PFSK-1 (cell line): ENCODE measurements around the gene IGF1R. TPM values are rescaled to one million over a fixed set of nuclear protein-coding genes. Genes with fewer than 3 reads are reported as not detected.

Experiments used
- FOXP2 ChIP-seq: optimal IDR thresholded peaks from 2 replicates; pipeline ENCODE3; 2011; ENCODE audit warnings: borderline replicate concordance, control low read depth, inconsistent platforms; ENCODE audit not compliant: insufficient read depth; ENCODE audit errors: extremely low read length, extremely low read depth
- POLR2AphosphoS5 ChIP-seq: IDR thresholded peaks from 2 replicates; pipeline ENCODE4 v1.6.1; 2012; ENCODE audit warnings: low read depth, mild to moderate bottlenecking, control low read depth, low read length, moderate library complexity
- SIN3A ChIP-seq: IDR thresholded peaks from 2 replicates; pipeline ENCODE4 v1.6.1; 2012; ENCODE audit warnings: mild to moderate bottlenecking, low read length, moderate library complexity, borderline replicate concordance; ENCODE audit not compliant: insufficient read depth
- TAF1 ChIP-seq: IDR thresholded peaks from 2 replicates; pipeline ENCODE4 v1.6.1; 2012; ENCODE audit warnings: low read length, control low read depth, borderline replicate concordance; ENCODE audit not compliant: insufficient read depth
- polyA plus RNA-seq: library from polyadenylated mRNA; unstranded; fragments of >200 nt; gene quantifications from one replicate; pipeline ENCODE4 v1.2.1, GENCODE V29; 2012; ENCODE audit warnings: low read depth, missing spikeins; ENCODE audit not compliant: insufficient read length
- TF ChIP-seq, protein P1 (sequence below), 2 experiments: IDR thresholded peaks; 2 replicates each; pipeline versions ENCODE4 v1.6.1 to v1.8.0; 2011 to 2012; ENCODE audit warnings: low read depth in 2 of 2, low read length in 2 of 2, control low read depth in 1 of 2, inconsistent platforms in 1 of 2, mild to moderate bottlenecking in 1 of 2, moderate library complexity in 1 of 2; ENCODE audit not compliant: insufficient read depth in 1 of 2

Gene IGF1R
- 37.4 TPM for polyA plus RNA-seq

DNA sequence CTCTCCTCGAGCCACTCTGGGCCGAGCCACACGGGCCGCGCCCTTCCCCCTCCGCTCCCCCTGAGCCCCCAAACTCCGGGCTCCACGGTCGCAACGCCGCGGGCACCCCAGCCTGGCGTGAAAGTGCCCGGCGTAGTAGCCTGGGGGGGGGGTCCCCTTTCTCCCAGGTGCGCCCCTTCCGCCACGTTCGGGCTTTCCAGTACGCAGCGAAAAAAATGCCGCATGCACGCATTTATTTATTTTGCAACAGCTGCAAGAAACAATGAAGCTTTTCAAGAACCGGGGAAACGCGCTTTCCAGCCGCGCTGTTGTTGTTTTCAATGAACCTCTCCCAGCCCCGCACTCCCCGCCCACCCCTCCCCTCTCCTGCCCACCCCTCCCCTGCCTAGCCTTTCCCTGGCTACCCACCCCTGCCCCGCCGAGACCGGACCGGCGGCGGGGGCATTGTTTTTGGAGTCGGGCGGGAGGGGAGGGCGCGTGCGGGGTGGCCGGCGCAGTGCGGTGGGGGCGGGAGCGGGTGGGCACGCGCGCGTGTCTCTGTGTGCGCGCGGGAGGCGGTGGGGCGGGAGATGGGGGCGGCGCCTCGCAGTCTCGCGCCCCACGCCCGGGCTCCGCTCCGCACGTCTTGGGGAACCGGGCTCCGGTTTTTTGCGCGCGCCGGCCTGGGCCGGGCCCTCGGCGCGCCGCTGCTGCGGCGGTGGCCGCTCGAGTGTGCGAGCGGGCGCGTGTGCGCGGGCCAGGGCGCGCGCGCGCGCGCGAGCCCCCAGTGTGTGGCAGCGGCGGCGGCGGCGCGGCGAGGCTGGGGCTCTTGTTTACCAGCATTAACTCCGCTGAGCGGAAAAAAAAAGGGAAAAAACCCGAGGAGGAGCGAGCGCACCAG lies at the start of gene IGF1R:
IGF1R (plus strand) TSS at position 766 of the 880 bp plus-strand sequence. CDS start 1,043 bp downstream, outside the sequence.
- 0 out of 2 replicates have a peak, but pooled peaks have one; percentile 21 for TF ChIP-seq SIN3A
- TF ChIP-seq, protein P1, sequence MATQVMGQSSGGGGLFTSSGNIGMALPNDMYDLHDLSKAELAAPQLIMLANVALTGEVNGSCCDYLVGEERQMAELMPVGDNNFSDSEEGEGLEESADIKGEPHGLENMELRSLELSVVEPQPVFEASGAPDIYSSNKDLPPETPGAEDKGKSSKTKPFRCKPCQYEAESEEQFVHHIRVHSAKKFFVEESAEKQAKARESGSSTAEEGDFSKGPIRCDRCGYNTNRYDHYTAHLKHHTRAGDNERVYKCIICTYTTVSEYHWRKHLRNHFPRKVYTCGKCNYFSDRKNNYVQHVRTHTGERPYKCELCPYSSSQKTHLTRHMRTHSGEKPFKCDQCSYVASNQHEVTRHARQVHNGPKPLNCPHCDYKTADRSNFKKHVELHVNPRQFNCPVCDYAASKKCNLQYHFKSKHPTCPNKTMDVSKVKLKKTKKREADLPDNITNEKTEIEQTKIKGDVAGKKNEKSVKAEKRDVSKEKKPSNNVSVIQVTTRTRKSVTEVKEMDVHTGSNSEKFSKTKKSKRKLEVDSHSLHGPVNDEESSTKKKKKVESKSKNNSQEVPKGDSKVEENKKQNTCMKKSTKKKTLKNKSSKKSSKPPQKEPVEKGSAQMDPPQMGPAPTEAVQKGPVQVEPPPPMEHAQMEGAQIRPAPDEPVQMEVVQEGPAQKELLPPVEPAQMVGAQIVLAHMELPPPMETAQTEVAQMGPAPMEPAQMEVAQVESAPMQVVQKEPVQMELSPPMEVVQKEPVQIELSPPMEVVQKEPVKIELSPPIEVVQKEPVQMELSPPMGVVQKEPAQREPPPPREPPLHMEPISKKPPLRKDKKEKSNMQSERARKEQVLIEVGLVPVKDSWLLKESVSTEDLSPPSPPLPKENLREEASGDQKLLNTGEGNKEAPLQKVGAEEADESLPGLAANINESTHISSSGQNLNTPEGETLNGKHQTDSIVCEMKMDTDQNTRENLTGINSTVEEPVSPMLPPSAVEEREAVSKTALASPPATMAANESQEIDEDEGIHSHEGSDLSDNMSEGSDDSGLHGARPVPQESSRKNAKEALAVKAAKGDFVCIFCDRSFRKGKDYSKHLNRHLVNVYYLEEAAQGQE (IDR thresholded peaks at IDR 0.05; ENCODE audit: insufficient read depth in 1 of 2, low read depth in 2 of 2, low read length in 2 of 2): no peak
- TF ChIP-seq FOXP2: peak; percentile 88

DNA sequence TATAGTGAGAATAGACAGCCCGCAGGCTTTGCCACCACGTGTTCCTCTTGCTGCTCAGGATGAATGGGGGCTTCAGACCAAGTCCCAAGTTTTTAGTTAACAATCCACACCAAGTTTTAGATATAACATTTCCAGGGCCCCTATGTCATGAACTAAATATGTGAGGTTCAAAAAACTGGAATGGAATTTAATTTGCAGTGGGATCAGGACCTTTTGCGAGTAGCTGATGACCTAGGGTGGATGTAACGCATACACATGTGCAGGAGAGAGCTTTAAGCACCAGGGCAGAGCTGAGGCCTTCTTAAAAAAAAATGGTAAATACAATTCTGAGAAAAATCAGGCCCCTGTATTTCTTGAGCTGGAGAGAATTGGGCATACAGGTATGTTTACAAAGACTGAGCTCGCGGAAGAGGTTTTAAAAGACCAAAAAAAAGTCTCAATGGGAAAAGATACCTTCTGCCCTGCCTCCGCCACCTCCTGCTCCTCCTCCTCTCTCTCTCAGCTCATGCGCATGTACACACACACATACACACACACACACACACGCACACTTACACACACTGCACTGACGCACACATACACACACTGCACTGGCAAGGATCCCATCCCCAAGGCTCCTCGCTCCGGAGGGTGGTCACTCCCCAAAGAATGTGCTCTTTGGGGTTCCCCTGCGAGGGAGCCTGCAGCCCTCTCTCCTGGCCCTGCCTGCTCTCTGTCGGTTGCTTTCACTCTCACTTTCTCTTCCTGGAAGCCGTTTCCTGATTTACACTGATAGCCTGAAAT lies 48.2 kb upstream of the IGF1R start:
- peak; percentile 71 for TF ChIP-seq FOXP2
- TF ChIP-seq POLR2AphosphoS5: no peak

DNA sequence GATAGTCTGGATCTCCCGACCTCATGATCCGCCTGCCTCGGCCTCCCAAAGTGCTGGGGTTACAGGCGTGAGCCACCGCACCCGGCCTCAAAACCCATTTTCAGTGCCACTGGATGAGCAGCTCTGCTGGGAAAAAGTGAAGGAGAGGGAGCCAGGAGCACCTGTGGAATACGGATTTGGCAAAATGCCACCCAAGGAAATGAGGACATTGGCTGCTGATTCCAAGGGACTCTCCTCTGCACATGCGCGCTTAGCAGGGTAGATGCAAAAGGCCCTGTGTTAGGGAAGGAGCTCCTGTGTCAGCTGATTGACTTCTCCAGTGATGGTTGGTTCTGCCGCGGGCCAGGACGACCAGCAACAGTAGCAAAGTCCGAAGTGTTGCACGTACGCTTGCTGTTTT lies 43.4 kb upstream of the IGF1R start:
- TF ChIP-seq TAF1: no peak
- TF ChIP-seq SIN3A: no peak
- TF ChIP-seq FOXP2: no peak
- TF ChIP-seq, protein P1 (IDR thresholded peaks at IDR 0.05; ENCODE audit: insufficient read depth in 1 of 2, low read depth in 2 of 2, low read length in 2 of 2): no peak
- no peak for TF ChIP-seq POLR2AphosphoS5

DNA sequence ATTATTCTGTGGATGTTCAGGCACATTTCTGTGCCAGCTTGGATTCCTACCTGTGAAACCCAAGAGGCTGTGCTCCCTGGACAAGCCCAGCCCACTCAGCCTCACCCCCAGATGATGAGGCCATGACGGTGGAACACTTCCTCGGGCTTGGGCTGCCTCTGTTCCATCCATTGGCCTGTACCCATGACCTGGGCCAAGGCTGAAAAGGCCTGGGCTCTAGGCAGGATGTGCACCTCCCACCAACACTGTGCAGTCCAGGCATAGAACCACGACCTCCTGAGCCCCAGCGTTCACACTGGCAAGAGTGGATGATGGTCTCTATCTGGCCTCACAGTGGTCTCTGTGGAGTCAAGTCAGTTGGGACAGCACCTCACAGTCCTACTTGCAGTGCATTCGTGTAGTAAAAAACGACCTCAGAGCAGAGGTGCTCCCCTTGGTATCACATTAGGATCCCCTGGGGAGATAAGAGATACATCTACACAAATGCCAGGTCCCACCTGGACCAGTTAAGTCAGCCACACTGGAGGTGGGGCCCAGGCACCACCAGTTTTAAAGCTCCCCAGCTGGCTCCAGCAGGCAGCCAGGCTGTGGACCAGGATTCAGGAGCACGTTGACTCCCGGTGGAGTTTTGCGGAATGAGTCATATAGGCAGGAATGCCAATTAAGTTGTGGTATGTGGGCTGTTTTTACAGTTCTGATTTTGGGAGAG lies 39.0 kb upstream of the IGF1R start:
- TF ChIP-seq, protein P1 (IDR thresholded peaks at IDR 0.05; ENCODE audit: insufficient read depth in 1 of 2, low read depth in 2 of 2, low read length in 2 of 2): no peak
- no peak for TF ChIP-seq SIN3A
- no peak for TF ChIP-seq POLR2AphosphoS5
- no peak for TF ChIP-seq TAF1
- no peak for TF ChIP-seq FOXP2

DNA sequence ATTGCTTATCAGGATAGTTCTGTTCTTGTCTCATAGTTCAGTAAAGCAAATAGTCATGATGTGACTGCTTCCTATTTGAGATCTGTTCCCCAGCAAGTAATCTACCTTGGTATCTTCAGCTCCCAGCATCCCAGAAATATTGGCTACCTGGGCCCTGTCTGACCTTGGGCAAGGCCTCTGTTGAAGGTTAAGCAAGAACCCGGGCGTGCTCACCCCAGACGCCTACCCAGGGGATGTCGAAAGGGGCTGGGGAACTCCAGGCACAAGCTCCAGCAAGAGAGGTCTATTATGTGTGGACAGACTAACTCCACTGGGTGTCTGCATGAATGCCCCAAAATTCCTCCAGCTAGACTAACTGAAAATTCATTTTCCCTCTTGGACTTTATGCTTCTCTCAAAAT lies 37.3 kb upstream of the IGF1R start:
- TF ChIP-seq FOXP2 (no peak), SIN3A (no peak), TAF1 (no peak), POLR2AphosphoS5 (no peak)
- TF ChIP-seq, protein P1 (IDR thresholded peaks at IDR 0.05; ENCODE audit: insufficient read depth in 1 of 2, low read depth in 2 of 2, low read length in 2 of 2): no peak
